ENCODE data around the gene CSNK2A2.

Gene CSNK2A2

GRCh38 chr16:58198022-58198683, at the start of gene CSNK2A2:
Gene CSNK2A2 (minus strand): TSS chr16:58198106. CDS start chr16:58197736, 370 bp downstream.
- peak; percentile 52 for DNase-seq (ENCODE audit: low read depth)

DNA sequence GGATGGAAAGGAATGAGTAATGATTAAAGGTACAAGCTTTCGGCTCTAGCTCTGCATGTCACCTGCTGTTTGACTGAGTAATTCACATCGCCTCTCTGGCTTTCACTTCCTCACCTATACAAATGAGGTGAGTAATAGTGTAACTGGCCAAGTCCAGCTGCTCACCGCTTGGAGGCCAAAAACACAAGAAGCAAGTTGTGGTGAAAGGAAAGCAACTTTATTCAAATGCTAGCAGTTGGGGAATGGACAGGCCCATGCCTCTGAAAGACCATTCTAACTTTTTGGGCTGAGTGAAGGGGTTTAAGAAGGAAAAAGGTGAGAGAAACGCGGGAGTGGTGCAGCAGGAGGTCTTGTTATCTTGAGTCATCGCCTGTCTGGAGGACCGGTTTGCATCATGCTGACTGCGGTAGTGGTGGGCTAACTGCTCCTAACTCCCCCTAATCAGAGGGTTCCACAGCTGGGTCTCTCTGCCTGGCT, 45.7 kb upstream of the CSNK2A2 start:
- no peak for DNase-seq (ENCODE audit: low read depth)

- DNase-seq (ENCODE audit: low read depth) = no peak
Measured at GRCh38 chr16:58236831-58237230, 38.9 kb upstream of the CSNK2A2 start.

GRCh38 chr16:58236231-58236690, 38.4 kb upstream of the CSNK2A2 start:
- peak; percentile 58 for DNase-seq (ENCODE audit: low read depth)

DNA sequence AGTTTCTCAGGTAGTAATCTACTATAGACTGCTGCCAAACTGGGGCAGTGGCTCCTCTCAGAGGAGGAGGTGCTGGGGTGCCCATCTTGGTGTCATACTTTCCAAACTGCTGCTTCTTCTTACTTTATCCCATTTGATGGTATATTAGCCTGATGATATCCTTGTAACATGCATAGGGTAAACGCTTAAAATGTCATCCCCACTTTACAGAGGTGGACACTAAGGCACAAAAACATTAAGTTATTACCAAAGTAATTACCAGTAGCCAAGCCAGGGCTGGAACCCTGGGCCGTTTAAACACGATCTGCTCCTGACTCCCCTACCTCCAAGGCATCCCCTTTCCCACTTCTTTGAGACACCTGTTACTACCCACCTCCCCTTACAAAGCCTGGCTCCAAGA, 37.8 kb upstream of the CSNK2A2 start:
- no peak for DNase-seq (ENCODE audit: low read depth)

DNA sequence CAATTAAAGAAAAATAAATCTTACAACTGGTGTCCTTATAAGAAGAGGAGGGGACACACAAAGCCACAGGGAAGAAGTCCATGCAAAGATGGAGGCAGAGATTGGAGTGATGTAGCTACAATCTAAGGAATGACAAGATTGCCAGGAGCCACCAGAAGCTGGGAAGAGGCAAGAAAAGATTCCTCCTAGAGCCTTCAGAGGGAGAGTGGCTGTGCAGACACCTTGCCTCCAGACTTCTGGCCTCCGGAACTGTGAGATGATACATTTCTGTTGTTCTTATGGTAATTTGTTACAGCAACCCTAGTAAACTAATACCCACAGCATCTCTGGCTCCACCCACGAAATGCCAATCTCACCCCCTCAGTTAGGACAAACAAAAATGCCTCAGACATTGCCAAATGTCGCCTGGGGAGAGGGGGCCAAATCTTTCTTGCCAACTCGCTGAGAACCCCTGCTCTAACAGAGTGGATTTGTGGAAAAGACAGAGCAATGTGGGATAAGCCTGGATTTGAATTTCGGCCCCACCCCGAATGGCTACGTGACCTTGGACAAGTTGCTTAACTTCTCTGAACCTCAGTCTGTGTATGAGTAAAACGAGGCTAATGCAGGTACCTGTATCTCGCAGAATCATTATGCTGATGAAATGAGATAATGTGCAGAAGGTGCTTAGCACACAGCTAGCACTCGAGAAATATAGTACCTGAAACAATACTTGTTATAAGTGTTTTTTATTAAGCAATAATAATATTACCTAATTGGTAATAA, 37.1 kb upstream of the CSNK2A2 start:
- DNase-seq (ENCODE audit: low read depth) = no peak

- no peak for DNase-seq (ENCODE audit: low read depth)
Measured at GRCh38 chr16:58230259-58230658, 32.4 kb upstream of the CSNK2A2 start.

DNA sequence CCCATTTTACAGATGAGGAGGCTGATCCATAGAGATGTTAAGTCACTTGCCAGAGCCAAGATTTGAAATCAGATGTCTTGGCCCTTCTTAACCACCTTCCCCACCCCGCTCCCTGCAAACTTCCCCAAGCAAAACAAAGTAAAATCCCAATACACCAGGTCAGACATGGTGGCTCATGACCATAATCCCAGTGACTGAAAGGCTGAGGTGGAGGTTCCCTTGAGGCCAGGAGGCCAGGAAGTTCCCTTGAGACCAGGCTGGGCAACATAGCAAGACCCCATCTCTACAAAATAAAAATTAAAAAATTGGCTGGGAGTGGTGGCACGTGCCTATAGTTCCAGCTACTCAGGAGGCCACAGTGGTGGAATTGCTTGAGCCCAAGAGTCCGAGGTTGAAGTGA, 28.9 kb upstream of the CSNK2A2 start:
- DNase-seq (ENCODE audit: low read depth) = no peak

DNA sequence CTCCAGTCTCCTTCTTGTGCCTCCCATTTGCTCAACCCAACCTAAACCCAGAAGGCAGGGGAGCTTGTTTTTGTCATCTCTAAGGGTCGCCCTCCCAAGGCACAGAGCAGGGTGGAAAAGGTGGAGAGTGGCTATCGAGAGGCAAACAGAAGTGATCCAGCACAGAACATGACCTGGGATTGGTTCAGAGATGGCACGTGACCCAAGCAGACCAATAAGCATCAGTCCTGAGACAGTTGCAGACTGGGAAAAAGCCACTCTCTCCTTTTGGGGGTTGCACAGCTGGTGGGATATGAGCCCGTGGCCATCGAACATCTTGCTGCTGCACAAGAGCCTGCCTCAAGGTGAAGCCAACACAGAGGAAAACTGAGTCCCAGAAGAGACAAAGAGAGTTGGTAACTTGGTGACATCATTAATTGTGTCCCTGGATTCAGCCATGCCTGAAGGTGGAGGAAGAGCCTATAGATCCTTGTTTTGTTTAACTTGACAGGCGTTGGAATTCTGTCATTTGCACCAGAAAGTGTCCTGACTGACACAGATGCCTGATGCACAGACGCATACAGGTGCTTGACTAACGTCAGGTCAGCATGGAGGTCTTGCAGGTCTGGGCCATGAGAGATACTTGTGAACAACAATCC, 28.2 kb upstream of the CSNK2A2 start:
- no peak for DNase-seq (ENCODE audit: low read depth)

- DNase-seq (ENCODE audit: low read depth) = peak; percentile 38
Measured at GRCh38 chr16:58222532-58223316, 24.8 kb upstream of the CSNK2A2 start.

- no peak for DNase-seq (ENCODE audit: low read depth)
Measured at GRCh38 chr16:58219432-58219831, 21.5 kb upstream of the CSNK2A2 start.

GRCh38 chr16:58218786-58219185, 20.9 kb upstream of the CSNK2A2 start:
- DNase-seq (ENCODE audit: low read depth) = no peak

- no peak for DNase-seq (ENCODE audit: low read depth)
Measured at GRCh38 chr16:58217311-58217925, 19.5 kb upstream of the CSNK2A2 start.

DNA sequence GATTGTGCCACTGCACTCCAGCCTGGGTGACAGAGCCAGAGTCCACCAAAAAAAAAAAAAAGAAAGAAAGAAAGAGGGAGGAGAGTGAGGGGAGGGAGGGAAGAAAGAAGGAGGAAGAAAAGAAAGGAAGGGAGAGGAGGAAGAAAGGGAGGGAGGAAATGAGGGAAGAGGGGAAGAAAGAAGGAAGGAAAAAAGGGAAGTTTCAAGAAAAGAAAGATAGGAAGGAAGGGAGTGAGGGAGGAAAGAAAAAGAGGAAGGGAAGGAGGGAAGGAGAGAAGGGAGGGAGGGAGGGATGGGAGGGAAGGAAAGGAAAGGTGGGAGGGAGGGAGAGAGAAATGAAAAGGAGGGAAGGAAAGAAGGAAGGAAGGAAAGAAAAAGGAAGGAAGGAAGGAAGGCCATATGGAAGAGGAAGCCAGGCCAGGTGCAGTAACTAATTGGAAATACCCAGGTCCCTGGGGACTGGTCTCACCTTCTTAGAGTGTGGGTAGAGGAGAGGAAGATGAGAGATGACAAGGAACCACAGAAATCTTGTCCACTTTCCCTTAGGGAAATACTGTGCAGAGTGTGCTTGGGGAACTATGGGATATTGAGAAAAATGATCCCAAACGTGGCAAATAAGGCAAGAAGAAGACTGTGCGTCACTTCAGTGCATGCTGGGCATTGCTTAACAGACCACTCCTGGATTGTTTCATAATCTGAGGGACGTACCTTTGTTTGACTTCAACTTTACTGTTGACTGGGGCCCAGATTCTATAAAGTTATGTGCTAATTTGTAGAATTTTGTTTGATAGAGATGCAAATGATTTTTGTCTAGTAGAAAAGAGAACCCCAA, 15.1 kb upstream of the CSNK2A2 start:
- no peak for DNase-seq (ENCODE audit: low read depth)

- no peak for DNase-seq (ENCODE audit: low read depth)
Measured at GRCh38 chr16:58211846-58212245, 13.9 kb upstream of the CSNK2A2 start.

GRCh38 chr16:58211245-58211644, 13.3 kb upstream of the CSNK2A2 start:
- DNase-seq (ENCODE audit: low read depth) = no peak

GRCh38 chr16:58205276-58206036, 7.5 kb upstream of the CSNK2A2 start:
- DNase-seq (ENCODE audit: low read depth) = no peak

- no peak for DNase-seq (ENCODE audit: low read depth)
Measured at GRCh38 chr16:58201163-58201562, 3.3 kb upstream of the CSNK2A2 start.

DNA sequence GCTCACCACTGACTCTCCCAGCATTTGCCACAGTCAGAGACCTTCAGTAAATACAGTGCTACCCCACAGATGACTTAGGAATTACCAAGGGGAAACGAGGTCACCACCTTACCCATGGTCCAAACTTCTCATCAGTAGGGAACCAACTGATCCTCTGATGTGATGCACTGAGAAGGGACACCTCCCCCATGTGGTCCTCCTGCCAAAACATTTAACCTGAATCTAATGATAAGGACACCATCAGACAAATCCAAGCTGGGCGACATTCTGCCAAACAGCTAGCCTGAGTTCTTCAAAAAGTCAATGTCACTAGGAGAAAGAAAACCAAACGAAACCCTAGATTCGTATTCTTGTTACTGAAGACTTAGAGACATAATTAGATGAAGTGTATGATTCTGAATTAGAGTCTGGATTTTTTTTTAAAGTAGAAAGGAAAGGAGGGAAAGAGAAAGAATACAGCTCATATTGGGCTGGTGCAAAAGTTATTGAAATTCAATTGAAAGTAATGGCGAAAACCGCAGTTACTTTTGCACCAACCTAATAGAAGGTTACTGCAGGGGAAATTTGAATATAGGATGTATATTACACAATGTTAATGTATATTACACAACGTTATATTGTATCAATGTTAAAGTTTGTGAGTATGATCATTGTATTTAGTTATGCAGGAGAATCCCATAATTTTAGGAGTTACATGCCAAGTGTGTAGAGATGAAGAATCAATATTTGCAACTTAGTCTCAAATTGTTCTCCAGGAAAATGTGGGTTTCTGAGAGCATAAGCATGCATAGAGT, 2.3 kb upstream of the CSNK2A2 start:
- DNase-seq (ENCODE audit: low read depth) = no peak

All from iris pigment epithelial cell (primary cell).